ENCODE data around the gene CCNI. TPM values are rescaled to one million over a fixed set of nuclear protein-coding genes. Genes with fewer than 3 reads are reported as not detected.

CCNI gene
- total RNA-seq, 1 donor from 2014 or later, result 322 TPM

DNA sequence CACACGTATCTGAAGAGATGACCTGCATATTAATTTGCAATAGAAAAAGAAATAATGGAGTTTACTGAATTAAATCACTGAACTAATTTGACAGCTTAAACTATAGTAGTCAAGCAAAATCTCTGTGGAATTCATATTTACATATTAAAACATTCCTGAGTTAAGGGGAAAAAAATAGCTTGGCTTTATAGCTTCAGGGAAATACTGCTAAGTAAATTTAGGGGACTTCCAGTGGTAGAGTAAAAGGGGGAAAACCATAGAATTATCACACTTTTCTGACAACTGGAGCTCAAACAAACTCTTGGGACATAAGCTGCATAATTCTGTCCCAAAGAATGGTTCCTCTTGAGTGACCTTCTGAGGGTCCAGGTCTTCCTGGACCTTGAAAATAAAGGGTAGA, 28.6 kb upstream of the CCNI start:
- H3K27ac Mint-ChIP-seq, result no peak overlapping the region
- H3K4me1 Mint-ChIP-seq (ENCODE audit: low read depth), result peaks cover 13% of the 10 kb centered on the region
- H3K4me3 Mint-ChIP-seq (ENCODE audit: low read depth), result no peak overlapping the region
- DNase-seq (ENCODE audit: low spot score, unreplicated experiment), result no peak
- H3K36me3 Mint-ChIP-seq (ENCODE audit: insufficient read depth), result no peaks in the 10 kb centered on the region
- TF ChIP-seq, protein P1, sequence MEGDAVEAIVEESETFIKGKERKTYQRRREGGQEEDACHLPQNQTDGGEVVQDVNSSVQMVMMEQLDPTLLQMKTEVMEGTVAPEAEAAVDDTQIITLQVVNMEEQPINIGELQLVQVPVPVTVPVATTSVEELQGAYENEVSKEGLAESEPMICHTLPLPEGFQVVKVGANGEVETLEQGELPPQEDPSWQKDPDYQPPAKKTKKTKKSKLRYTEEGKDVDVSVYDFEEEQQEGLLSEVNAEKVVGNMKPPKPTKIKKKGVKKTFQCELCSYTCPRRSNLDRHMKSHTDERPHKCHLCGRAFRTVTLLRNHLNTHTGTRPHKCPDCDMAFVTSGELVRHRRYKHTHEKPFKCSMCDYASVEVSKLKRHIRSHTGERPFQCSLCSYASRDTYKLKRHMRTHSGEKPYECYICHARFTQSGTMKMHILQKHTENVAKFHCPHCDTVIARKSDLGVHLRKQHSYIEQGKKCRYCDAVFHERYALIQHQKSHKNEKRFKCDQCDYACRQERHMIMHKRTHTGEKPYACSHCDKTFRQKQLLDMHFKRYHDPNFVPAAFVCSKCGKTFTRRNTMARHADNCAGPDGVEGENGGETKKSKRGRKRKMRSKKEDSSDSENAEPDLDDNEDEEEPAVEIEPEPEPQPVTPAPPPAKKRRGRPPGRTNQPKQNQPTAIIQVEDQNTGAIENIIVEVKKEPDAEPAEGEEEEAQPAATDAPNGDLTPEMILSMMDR (IDR thresholded peaks at IDR 0.05; ENCODE audit: unreplicated experiment), result no peak
- H3K9me3 Mint-ChIP-seq (ENCODE audit: low read depth), result no peaks in the 10 kb centered on the region
- no peaks in the 10 kb centered on the region for H3K27me3 Mint-ChIP-seq

DNA sequence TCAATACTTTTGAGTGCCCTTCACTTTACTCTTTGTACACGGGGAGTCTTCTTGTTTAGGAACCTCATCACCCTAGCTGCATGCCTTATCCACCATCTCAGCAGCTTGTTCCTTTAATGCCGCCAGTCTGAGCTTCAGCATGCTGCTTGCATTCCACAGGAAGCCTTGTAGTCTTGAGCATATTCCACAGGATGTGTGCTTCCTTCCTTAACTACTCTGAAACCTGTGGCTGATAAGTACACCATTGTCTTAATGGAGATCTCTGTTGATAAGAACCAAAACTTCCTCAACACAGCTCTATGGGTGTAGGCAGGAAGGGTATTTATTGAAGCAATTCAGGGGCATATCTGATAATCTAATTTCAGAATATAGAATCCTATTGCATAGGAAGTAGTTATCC, 24.4 kb upstream of the CCNI start:
- no peak overlapping the region for H3K27ac Mint-ChIP-seq
- DNase-seq (ENCODE audit: low spot score, unreplicated experiment), result no peak
- TF ChIP-seq, protein P1 (IDR thresholded peaks at IDR 0.05; ENCODE audit: unreplicated experiment), result no peak
- no peaks in the 10 kb centered on the region for H3K27me3 Mint-ChIP-seq
- peaks cover 9% of the 10 kb centered on the region for H3K4me1 Mint-ChIP-seq (ENCODE audit: low read depth)
- no peaks in the 10 kb centered on the region for H3K9me3 Mint-ChIP-seq (ENCODE audit: low read depth)
- H3K36me3 Mint-ChIP-seq (ENCODE audit: insufficient read depth), result no peaks in the 10 kb centered on the region
- no peak overlapping the region for H3K4me3 Mint-ChIP-seq (ENCODE audit: low read depth)

DNA sequence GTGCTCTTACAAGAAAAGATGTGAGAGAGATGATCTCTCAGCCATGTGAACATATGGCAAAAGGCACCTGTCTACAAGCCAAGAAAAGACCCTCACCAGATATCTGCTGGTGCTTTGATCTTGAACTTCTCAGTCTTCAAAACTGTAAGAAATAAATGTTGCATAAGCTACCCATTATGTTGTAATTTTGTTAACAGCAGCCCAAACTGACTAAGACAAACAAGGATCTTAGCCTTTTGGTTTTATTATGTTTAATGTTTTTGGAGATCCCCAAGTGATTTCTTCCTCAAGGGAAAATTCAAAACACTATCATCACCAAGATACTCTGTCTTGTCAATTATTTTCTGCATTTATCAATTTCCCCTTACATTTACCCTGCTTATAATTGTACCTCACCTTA, 21.8 kb upstream of the CCNI start:
- H3K4me3 Mint-ChIP-seq (ENCODE audit: low read depth), result no peak overlapping the region

DNA sequence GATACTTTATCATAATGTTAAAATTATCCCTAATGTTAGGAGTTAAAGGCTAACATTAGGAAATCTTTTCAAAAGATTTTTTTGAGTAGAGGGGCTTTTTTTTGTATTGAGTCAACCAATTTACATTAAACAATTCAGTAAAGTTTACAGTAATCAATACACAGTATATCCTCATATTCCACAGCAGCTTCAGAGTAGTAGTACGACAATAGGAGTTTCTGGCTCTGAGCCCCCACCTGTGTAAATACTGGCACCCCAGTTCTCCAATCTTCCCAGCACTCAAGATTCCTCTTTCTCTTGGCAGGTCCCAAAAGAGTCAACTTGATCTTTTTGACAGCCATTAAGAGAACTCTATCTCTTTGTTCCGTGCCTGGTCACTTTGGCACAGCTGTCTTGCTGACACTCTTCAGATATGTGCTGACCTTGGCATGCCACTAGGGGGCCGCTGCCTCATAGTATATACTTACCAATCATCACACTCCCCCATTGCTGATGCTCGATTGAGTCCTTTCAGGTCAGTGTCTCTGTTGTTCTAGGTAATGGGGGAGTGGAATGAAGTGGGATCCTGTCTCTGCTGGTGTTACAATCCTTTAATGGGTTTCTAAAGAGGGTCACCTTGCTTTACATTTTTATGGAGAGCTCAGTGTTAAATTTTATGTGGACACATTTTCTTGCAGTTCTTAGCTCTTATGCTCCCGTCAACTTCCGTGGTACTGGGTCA, 19.5 kb upstream of the CCNI start:
- no peaks in the 10 kb centered on the region for H3K36me3 Mint-ChIP-seq (ENCODE audit: insufficient read depth)
- no peak overlapping the region for H3K27ac Mint-ChIP-seq
- TF ChIP-seq, protein P1 (IDR thresholded peaks at IDR 0.05; ENCODE audit: unreplicated experiment), result peak; percentile 85
- H3K9me3 Mint-ChIP-seq (ENCODE audit: low read depth), result no peaks in the 10 kb centered on the region
- peak; percentile 19 for DNase-seq (ENCODE audit: low spot score, unreplicated experiment)
- no peak overlapping the region for H3K4me3 Mint-ChIP-seq (ENCODE audit: low read depth)
- no peaks in the 10 kb centered on the region for H3K4me1 Mint-ChIP-seq (ENCODE audit: low read depth)
- no peaks in the 10 kb centered on the region for H3K27me3 Mint-ChIP-seq

More for the DNA sequence above, 21.8 kb upstream of the CCNI start:
- H3K27ac Mint-ChIP-seq, result no peak overlapping the region
- no peak for DNase-seq (ENCODE audit: low spot score, unreplicated experiment)
- H3K9me3 Mint-ChIP-seq (ENCODE audit: low read depth), result no peaks in the 10 kb centered on the region
- H3K4me1 Mint-ChIP-seq (ENCODE audit: low read depth), result no peaks in the 10 kb centered on the region
- no peaks in the 10 kb centered on the region for H3K27me3 Mint-ChIP-seq
- H3K36me3 Mint-ChIP-seq (ENCODE audit: insufficient read depth), result no peaks in the 10 kb centered on the region
- TF ChIP-seq, protein P1 (IDR thresholded peaks at IDR 0.05; ENCODE audit: unreplicated experiment), result no peak

DNA sequence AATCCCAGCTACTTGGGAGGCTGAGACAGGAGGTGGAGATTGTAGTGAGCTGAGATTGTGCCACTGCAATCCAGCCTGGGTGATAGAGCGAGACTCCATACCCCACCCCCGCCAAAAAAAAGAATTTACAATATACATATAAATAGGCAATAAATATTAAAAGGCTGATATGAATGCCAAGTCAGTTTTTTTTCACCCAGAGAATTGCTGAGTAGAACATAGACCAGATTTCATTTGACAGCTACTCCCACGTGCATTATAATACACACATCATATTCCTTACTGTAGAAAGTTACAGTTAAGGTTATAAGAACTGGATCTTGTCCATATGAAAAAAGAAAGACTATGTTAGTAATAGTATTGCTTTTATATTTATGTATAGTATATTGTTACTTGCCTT, 18.7 kb upstream of the CCNI start:
- Mint-ChIP-seq H3K27ac (no peak overlapping the region), H3K36me3 (ENCODE audit: insufficient read depth) (no peaks in the 10 kb centered on the region), H3K4me1 (ENCODE audit: low read depth) (no peaks in the 10 kb centered on the region), H3K9me3 (ENCODE audit: low read depth) (no peaks in the 10 kb centered on the region), H3K4me3 (ENCODE audit: low read depth) (no peak overlapping the region), H3K27me3 (no peaks in the 10 kb centered on the region)
- TF ChIP-seq, protein P1 (IDR thresholded peaks at IDR 0.05; ENCODE audit: unreplicated experiment), result no peak
- no peak for DNase-seq (ENCODE audit: low spot score, unreplicated experiment)

Data from progenitor cell of endocrine pancreas (in vitro differentiated cells).